AG04450 (cell line): ENCODE measurements around the gene DENND6B. TPM values are rescaled to one million over a fixed set of nuclear protein-coding genes. Genes with fewer than 3 reads are reported as not detected.
A peak's percentile ranks its signal among the peaks of the same experiment; 100 is the strongest.

Source experiments
- CTCF ChIA-PET: fragments of 300-600, 350-600 bp; formaldehyde crosslinking; extraction: SDS; loops from one replicate; lab custom pipeline; 2022; ENCODE audit warnings: antibody characterized with exemption, inconsistent platforms; lab: Charles Lee
- POLR2A ChIA-PET: fragments of 350-600 bp; formaldehyde crosslinking; extraction: SDS; loops from one replicate; lab custom pipeline; 2021; ENCODE audit warnings: antibody characterized with exemption, inconsistent platforms; lab: Yijun Ruan, JAX
- DNase-seq: peaks from one replicate; pipeline ENCODE4 v3.0.0-alpha.2; 2011; ENCODE audit warnings: low read depth, low spot score
- H3K27ac ChIP-seq: one replicate; pipeline ENCODE4 v1.5.1; 2012; ENCODE audit warnings: low read depth, low read length, control low read depth
- H3K27me3 ChIP-seq: one replicate; pipeline ENCODE4 v1.6.0; 2012; ENCODE audit warnings: low read length; ENCODE audit not compliant: control insufficient read depth, insufficient read depth
- H3K4me3 ChIP-seq: 2 replicates; pipeline ENCODE4 v1.5.1; 2011; ENCODE audit warnings: mild to moderate bottlenecking, low read depth, low read length, control low read depth
- H3K9me3 ChIP-seq: 2 replicates; pipeline ENCODE4 v1.5.1; 2012; ENCODE audit warnings: low read length; ENCODE audit not compliant: control insufficient read depth, insufficient read depth
- polyA plus RNA-seq: library from polyadenylated mRNA; depleted of rRNA; stranded (reverse); fragments of >200 nt; gene quantifications from 2 replicates; pipeline ENCODE4 v1.2.3, GENCODE V29; 2011
- TF ChIP-seq, protein P1 (sequence below): IDR thresholded peaks from 2 replicates; pipeline ENCODE4 v1.5.1; 2011; ENCODE audit warnings: low read depth, low read length, control low read depth, inconsistent platforms

DENND6B gene
- polyA plus RNA-seq, 1 experiment = 2.4 TPM

DNA sequence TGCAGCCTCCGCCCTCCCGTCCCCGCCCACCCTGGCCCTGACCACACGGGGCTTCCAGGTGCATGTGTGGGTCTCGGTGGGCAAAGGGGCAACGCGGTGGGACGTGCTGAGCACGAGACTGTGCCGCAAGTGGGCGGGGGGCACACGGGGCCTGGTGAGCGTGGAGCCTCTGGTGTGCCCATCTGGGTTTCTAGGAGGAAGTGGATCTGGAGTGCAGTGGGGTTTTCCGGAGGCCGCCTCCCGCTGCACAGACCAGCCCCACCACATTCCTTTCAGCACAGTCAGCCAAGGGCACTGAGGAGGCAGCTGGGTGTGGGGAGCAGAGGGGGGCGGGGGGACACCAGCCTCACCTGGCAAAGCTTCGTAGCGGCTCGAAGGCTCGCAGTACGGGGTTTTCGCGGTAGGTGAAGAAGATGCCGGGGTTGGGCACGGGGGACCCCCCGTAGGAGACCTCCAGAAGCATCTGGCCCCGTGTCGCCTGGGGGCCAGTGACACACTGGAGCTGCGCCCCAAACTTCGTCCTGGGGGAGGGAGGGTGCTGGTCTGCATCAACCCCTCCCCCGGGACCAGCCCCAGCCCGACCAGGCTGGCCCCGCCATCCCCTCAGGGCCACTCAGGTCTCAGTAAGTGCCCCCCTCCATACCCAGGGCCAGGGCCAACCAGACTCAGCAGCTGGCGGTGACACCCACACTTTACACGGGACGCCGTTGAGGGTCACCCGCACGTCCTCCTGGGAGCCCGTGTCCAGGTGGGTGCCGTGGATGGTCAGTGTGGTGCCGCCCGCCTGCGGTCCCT is 44.3 kb downstream of the DENND6B start:
- CTCF ChIA-PET = interaction anchor here (0.6 kb wide), 1 partner anchor 10 kb away, joined by 3 read pairs; no protein-coding TSS in a partner anchor
- H3K27me3 ChIP-seq = no peaks in the 10 kb centered on the region
- H3K27ac ChIP-seq = peak overlapping the region; percentile 57
- no peak overlapping the region for H3K4me3 ChIP-seq
- peaks cover 13% of the 10 kb centered on the region; the same call in 1 of the 2 replicates for H3K9me3 ChIP-seq
- no peak for DNase-seq
- POLR2A ChIA-PET = interaction anchor here (0.7 to 1.7 kb wide), 3 partner anchors 11 to 461 kb away, joined by 6 to 9 read pairs (median 6); no protein-coding TSS in a partner anchor
- TF ChIP-seq, protein P1, sequence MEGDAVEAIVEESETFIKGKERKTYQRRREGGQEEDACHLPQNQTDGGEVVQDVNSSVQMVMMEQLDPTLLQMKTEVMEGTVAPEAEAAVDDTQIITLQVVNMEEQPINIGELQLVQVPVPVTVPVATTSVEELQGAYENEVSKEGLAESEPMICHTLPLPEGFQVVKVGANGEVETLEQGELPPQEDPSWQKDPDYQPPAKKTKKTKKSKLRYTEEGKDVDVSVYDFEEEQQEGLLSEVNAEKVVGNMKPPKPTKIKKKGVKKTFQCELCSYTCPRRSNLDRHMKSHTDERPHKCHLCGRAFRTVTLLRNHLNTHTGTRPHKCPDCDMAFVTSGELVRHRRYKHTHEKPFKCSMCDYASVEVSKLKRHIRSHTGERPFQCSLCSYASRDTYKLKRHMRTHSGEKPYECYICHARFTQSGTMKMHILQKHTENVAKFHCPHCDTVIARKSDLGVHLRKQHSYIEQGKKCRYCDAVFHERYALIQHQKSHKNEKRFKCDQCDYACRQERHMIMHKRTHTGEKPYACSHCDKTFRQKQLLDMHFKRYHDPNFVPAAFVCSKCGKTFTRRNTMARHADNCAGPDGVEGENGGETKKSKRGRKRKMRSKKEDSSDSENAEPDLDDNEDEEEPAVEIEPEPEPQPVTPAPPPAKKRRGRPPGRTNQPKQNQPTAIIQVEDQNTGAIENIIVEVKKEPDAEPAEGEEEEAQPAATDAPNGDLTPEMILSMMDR = no peak

DNA sequence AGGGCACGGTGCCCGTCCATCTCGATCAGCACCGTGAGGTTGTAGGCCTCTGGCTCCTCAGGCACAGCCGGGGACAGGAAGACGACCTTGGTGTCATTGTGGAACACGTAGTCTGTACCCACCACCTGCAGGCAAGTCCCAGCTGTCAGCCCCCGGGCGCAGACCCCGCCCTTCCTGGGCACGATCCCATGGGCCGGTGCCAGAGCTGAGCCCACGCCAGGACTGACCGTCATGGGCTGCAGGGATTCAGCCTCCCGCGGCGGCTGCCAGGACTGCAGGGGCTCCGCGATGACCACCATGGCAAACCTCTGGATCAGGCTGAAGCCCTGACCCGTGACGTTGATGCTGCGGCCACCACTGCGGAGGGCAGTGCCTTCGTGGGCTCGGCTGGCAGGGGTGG is 44.9 kb downstream of the DENND6B start:
- H3K27me3 ChIP-seq = no peaks in the 10 kb centered on the region

DNA sequence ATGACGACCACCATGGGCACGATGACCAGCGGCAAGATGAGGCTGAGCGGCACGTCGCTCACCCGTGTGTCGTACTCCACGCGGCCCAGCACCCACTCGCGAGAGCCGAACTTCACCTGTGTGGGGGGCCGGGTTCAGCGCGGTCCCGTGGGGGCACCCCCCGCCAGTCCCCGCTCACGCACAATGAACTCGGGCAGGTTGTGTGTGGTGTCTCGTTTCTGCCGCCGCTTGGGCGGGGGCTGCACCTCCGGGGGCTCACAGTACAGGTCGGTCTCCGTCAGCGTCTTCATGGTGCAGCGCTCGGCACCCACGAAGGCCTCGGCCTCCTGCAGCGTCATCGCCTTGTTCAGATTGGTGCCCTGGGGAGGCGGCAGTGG is 45.4 kb downstream of the DENND6B start:
- Histone ChIP-seq H3K4me3 (no peak overlapping the region), H3K27me3 (no peaks in the 10 kb centered on the region), H3K27ac (no peak overlapping the region), H3K9me3 (peaks cover 18% of the 10 kb centered on the region; the same call in 1 of the 2 replicates)
- CTCF ChIA-PET = no interaction called here
- DNase-seq = no peak
- POLR2A ChIA-PET = interaction anchor here (1.5 kb wide), 1 partner anchor 24 kb away, joined by 6 read pairs; no protein-coding TSS in a partner anchor
- TF ChIP-seq, protein P1 = no peak

More for the DNA sequence above, 44.9 kb downstream of the DENND6B start:
- H3K4me3 ChIP-seq = no peak overlapping the region
- DNase-seq = no peak
- ChIA-PET POLR2A (interaction anchor here (0.7 to 1.7 kb wide), 3 partner anchors 12 to 461 kb away, joined by 6 to 9 read pairs (median 6); no protein-coding TSS in a partner anchor), CTCF (interaction anchor here (0.6 kb wide), 1 partner anchor 10 kb away, joined by 3 read pairs; no protein-coding TSS in a partner anchor)
- peak overlapping the region; percentile 57 for H3K27ac ChIP-seq
- peaks cover 14% of the 10 kb centered on the region; the same call in 1 of the 2 replicates for H3K9me3 ChIP-seq
- TF ChIP-seq, protein P1 = no peak

DNA sequence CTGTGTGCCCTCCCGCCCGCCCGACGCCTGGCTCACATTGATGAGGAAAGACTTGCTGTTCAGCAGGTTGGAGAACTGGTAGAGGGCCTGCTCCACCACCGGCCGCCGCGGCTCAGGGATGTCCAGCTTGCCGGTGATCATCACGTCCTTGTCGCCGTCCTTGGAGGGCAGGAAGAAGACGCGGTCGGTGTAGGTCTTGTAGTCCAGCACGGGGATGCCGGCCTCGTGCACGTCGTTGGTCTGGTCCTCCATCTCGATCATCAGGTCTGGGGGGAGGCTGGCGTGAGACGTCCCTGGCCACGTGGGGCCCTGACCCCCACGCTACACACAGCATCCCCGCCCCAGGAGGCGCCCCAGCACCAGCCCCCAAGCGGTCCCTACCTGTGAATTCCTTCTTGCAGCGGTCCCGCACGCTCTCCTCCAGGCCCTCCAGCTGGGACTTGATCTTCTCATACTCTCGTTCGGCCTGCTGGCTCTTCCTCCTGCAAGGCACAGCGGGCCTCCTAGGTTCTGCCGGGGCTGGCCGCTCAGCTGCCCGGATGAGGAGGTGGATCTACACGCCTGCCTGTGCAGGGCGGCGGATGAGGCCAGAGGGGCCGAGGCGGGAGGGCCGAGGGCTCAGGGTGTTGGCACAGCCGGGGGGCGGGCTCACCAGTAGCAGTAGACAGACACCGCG is 46.0 kb downstream of the DENND6B start:
- no peak for DNase-seq
- ChIA-PET POLR2A (no interaction called here), CTCF (no interaction called here)
- Histone ChIP-seq H3K27me3 (no peaks in the 10 kb centered on the region), H3K9me3 (peaks cover 21% of the 10 kb centered on the region; the same call in 1 of the 2 replicates), H3K4me3 (no peak overlapping the region), H3K27ac (no peak overlapping the region)
- TF ChIP-seq, protein P1 = no peak
